ENCODE data around the gene DNAJC27. TPM values are rescaled to one million over a fixed set of nuclear protein-coding genes. Genes with fewer than 3 reads are reported as not detected.
"Not testable (repeated sequence)": the region's sequence is repeated elsewhere in the genome, so short reads cannot be mapped to it uniquely, and the experiment has no call there.

The DNAJC27 gene
- total RNA-seq, 2 experiments from 2014 or later: 20.0 to 23.1 TPM

GRCh38 chr2:25000503-25001324 lies 29.0 kb upstream of the DNAJC27 start:
- Histone ChIP-seq H3K4me1 (ENCODE audit: insufficient read depth, low read length) (no peaks in the 10 kb centered on the region), H3K9me3 (ENCODE audit: control insufficient read depth in 1 of 2, insufficient read depth in 1 of 2, low read length in 2 of 2) (no peaks in the 10 kb centered on the region), H3K36me3 (ENCODE audit: insufficient read depth, low read length) (no peaks in the 10 kb centered on the region), H3K4me3 (ENCODE audit: low read length) (no peak overlapping the region), H3K27me3 (ENCODE audit: control insufficient read depth in 1 of 2, insufficient read depth in 2 of 2, low read length in 2 of 2) (no peaks in the 10 kb centered on the region), H3K27ac (ENCODE audit: low read depth in 1 of 2, low read length in 2 of 2) (no peak overlapping the region)
- ChIA-PET CTCF (no interaction called here), POLR2A (no interaction called here)
- intact Hi-C loops (cut with DNase I, micrococcal nuclease): no loop called here
- H3K27me3 Mint-ChIP-seq: peaks cover 11% of the 10 kb centered on the region
- H3K4me1 Mint-ChIP-seq (ENCODE audit: low read depth): no peaks in the 10 kb centered on the region
- ATAC-seq (ENCODE audit: poor library complexity): no peak
- no peak overlapping the region for H3K4me3 Mint-ChIP-seq
- no peak for DNase-seq
- H3K27ac Mint-ChIP-seq: no peak overlapping the region
- no peaks in the 10 kb centered on the region for H3K9me3 Mint-ChIP-seq
- no peaks in the 10 kb centered on the region for H3K36me3 Mint-ChIP-seq (ENCODE audit: low read depth)
- TF ChIP-seq, protein P1, sequence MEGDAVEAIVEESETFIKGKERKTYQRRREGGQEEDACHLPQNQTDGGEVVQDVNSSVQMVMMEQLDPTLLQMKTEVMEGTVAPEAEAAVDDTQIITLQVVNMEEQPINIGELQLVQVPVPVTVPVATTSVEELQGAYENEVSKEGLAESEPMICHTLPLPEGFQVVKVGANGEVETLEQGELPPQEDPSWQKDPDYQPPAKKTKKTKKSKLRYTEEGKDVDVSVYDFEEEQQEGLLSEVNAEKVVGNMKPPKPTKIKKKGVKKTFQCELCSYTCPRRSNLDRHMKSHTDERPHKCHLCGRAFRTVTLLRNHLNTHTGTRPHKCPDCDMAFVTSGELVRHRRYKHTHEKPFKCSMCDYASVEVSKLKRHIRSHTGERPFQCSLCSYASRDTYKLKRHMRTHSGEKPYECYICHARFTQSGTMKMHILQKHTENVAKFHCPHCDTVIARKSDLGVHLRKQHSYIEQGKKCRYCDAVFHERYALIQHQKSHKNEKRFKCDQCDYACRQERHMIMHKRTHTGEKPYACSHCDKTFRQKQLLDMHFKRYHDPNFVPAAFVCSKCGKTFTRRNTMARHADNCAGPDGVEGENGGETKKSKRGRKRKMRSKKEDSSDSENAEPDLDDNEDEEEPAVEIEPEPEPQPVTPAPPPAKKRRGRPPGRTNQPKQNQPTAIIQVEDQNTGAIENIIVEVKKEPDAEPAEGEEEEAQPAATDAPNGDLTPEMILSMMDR (IDR thresholded peaks at IDR 0.05): no peak

DNA sequence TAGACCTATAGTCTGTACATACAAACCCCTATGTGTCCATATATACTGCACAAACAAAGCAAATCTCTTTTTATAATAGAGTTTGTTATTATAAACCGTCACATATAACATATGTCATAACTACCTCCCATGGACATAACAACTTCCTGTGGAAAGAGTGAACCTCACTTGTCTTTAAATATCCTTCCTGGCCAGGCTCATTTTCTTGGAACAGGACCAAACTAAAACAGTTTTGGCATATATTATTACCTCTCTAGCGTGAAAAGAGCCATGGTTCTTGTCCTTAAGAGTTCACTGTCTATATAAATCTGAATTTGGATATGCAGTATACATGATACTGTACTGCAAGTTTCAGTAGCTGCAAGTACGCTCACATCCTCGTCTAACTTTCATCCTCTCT lies 28.3 kb upstream of the DNAJC27 start:
- Histone ChIP-seq H3K36me3 (ENCODE audit: insufficient read depth, low read length) (no peaks in the 10 kb centered on the region), H3K4me3 (ENCODE audit: low read length) (no peak overlapping the region), H3K4me1 (ENCODE audit: insufficient read depth, low read length) (no peaks in the 10 kb centered on the region), H3K9me3 (ENCODE audit: control insufficient read depth in 1 of 2, insufficient read depth in 1 of 2, low read length in 2 of 2) (no peaks in the 10 kb centered on the region), H3K27ac (ENCODE audit: low read depth in 1 of 2, low read length in 2 of 2) (no peak overlapping the region), H3K27me3 (ENCODE audit: control insufficient read depth in 1 of 2, insufficient read depth in 2 of 2, low read length in 2 of 2) (no peaks in the 10 kb centered on the region)
- ATAC-seq (ENCODE audit: poor library complexity) (no peak), DNase-seq (no peak)
- intact Hi-C loops (cut with DNase I, micrococcal nuclease): no loop called here
- ChIA-PET POLR2A (no interaction called here), CTCF (no interaction called here)
- Mint-ChIP-seq H3K9me3 (no peaks in the 10 kb centered on the region), H3K27ac (no peak overlapping the region), H3K4me1 (ENCODE audit: low read depth) (no peaks in the 10 kb centered on the region), H3K27me3 (peaks cover 11% of the 10 kb centered on the region), H3K36me3 (ENCODE audit: low read depth) (no peaks in the 10 kb centered on the region), H3K4me3 (no peak overlapping the region)
- TF ChIP-seq, protein P1 (IDR thresholded peaks at IDR 0.05): no peak

DNA sequence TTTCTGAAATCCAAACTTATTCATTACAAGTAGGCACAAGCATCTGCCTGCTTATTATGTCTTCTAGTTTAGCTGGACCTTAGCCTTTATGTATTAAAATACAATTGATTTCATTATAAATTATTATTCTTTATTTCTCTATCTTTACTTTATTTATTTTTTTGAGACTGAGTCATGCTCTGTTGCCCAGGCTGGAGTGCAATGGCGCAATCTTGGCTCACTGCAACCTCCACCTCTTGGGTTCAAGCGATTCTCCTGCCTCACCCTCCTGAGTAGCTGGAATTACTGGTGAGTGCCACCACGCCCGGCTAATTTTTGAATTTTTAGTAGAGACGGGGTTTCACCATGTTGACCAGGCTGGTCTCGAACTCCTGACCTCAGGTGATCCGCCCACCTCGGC lies 27.3 kb upstream of the DNAJC27 start:
- H3K4me3 ChIP-seq (ENCODE audit: low read length); H3K4me3 Mint-ChIP-seq; CTCF ChIA-PET; H3K27me3 ChIP-seq (ENCODE audit: control insufficient read depth in 1 of 2, insufficient read depth in 2 of 2, low read length in 2 of 2); H3K36me3 Mint-ChIP-seq (ENCODE audit: low read depth); H3K36me3 ChIP-seq (ENCODE audit: insufficient read depth, low read length); H3K4me1 ChIP-seq (ENCODE audit: insufficient read depth, low read length); DNase-seq; intact Hi-C loops (cut with DNase I, micrococcal nuclease); H3K9me3 Mint-ChIP-seq; H3K4me1 Mint-ChIP-seq (ENCODE audit: low read depth); POLR2A ChIA-PET; H3K9me3 ChIP-seq (ENCODE audit: control insufficient read depth in 1 of 2, insufficient read depth in 1 of 2, low read length in 2 of 2); H3K27ac Mint-ChIP-seq; H3K27ac ChIP-seq (ENCODE audit: low read depth in 1 of 2, low read length in 2 of 2); ATAC-seq (ENCODE audit: poor library complexity): not testable (repeated sequence)
- H3K27me3 Mint-ChIP-seq: peaks cover 11% of the 10 kb centered on the region
